ENCODE results near the gene WWOX. TPM values are rescaled to one million over a fixed set of nuclear protein-coding genes. Genes with fewer than 3 reads are reported as not detected.
A peak's percentile ranks its signal among the peaks of the same experiment; 100 is the strongest.

WWOX gene
- total RNA-seq, 2 donors from 2014 or later, result 12.6 to 17.2 TPM

DNA sequence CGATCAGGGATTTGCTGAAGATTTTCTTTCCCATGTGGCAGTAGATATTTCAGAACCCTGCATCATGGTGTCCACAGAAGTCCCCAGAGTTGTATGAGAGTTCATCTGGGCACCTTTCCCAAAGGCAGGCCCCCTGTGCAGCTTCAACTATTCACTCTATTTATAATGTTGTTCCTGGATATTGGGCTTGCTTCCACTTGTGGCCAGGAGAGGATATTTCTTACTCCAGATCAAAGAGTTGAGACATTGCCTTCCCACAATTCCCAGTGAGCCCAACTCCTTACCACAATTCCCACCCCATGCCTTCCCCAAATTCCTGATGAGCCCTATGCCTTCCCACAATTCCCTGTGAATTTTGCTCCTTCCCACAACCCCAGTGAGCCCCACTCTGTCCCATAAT lies 206.9 kb downstream of the WWOX start:
- ATAC-seq, result no peak
- H3K9me3 Mint-ChIP-seq, result no peaks in the 10 kb centered on the region

DNA sequence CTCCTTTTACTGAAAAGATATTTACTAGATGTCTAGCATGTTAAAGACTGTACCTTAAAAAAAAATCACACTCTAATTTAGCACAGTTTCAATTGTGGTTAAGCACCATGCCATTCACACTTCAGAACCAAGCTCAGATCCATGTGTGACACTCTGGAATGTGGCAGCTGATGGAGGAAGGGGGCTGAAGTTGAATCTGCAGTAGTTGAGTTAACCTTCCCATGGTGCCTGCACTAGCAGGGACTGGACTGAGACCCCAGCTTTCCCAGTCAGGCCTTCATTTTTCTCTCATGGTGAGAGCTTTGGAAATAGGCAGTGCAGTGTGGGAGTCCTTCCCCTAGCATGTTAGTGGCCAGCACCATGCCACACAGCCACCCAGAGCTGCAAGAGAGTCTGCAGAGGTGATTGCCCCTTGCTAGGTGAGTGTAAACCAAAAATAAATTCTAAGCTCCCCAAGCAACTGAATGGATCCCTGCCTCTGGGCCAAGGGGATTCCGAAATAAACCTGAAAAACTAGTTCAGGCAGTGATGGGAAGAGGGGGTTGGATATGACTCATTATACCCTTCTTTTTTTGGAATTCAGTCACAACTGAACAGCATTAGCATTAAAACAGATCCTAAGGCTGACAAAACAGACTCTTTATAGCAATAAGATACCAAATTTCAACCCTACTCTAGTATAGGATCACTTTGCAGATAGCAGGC lies 208.5 kb downstream of the WWOX start:
- Mint-ChIP-seq H3K9me3 (no peaks in the 10 kb centered on the region), H3K36me3 (peaks cover 0 to 5% of the 10 kb centered on the region in 2 donors), H3K27ac (no peak overlapping the region)
- ATAC-seq (no peak), DNase-seq (ENCODE audit: low spot score in 2 of 2) (no peak)

More for the DNA sequence above, 206.9 kb downstream of the WWOX start:
- Mint-ChIP-seq H3K36me3 (peaks cover 0 to 5% of the 10 kb centered on the region in 2 donors), H3K27ac (no peak overlapping the region)
- no peak for DNase-seq (ENCODE audit: low spot score in 2 of 2)

DNA sequence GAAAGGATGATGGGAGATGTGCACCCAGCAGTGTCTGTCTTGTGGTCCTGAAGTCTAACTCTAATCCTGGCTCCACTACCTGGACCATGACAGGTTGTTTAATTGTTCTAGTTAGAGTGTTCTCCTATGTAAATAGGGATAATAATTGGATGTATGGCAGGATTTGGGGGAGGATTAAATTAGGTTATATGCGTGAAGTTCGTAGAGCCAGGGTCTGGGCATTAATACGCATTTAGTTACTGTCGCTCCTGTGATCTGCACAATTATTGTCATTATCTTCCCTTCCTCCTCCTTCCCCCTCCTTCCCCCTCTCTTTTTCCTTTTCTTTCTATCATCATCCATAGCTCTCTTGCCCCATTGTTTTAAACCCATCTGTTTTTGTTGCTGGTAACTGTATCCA lies 210.3 kb downstream of the WWOX start:
- H3K36me3 Mint-ChIP-seq, result peaks cover 0 to 5% of the 10 kb centered on the region in 2 donors
- no peak overlapping the region for H3K27ac Mint-ChIP-seq
- ATAC-seq (no peak), DNase-seq (ENCODE audit: low spot score in 2 of 2) (no peak)
- H3K9me3 Mint-ChIP-seq, result no peaks in the 10 kb centered on the region

DNA sequence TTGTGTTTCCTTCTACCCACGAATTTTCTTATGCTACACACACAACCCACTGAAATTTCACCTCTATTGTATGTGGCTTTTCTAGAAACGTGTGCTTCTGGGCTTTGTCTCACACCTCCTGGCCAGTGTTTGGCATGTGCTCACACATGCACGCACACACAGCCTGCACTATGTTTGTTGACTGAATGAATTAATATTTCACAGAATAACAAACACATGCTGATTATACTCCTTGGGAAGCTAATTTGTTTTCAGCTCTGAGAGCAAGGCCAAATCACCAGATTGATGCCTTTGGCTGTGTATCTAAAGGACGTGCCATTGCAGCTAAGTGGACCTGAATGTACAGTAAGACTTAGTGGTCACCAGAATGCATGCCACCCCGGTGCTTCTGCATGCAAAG lies 210.7 kb downstream of the WWOX start:
- Mint-ChIP-seq H3K9me3 (no peaks in the 10 kb centered on the region), H3K27ac (no peak overlapping the region), H3K36me3 (peaks cover 0 to under 1% of the 10 kb centered on the region in 2 donors)
- DNase-seq (ENCODE audit: low spot score in 2 of 2) (no peak), ATAC-seq (no peak)

DNA sequence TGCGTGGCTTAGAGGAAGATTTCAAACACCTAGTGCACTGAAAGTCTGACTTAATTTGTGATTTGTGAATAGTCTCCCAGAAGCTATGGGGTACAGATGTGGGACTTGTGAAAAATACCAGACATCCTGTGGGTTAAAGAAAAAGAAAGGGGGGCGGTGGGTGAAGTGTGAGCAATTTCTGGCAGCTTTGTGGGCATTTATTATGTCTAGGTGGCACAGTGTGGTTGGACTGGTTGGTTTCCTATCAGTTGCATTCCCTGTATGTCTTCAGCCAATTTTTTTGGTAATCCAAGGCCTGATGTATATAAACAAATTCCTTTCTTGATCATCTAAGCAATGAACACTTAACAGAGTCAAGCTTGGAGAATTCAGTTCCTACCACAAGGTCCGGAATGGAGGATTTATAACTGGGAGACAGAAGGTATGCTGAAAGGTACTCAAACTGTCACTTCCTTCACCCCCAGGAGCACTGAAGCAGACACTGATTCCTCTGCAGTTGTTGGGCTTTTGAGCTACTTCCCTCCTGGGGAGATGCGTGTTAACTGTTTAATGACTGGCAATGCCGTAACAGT lies 211.6 kb downstream of the WWOX start:
- ATAC-seq (peak; percentile 43 to 79), DNase-seq (ENCODE audit: low spot score in 2 of 2) (peak in 1 of 2 donors; percentile 4)
- peak overlapping the region in 1 of 2 donors; percentile 18 for H3K27ac Mint-ChIP-seq
- no peaks in the 10 kb centered on the region for H3K9me3 Mint-ChIP-seq
- H3K36me3 Mint-ChIP-seq, result no peaks in the 10 kb centered on the region

DNA sequence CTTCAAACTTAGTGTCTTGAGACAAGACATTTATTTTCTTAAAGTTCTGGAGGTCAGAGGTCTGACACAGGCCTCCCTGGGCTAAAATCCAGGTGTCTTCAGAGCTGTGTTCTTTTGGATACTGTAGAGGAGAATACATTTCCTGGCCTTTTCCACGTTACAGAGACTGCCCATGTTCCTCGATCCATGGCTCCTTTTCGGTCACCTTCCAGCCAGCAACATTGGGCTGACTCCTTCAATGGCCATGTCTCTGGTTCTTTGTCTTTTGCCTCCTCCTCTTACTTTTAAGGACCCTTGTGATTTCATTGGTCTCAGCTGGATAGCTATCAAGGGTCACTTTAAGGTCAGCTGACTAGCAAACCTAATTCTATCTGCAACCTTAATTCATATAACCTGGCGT lies 212.4 kb downstream of the WWOX start:
- Mint-ChIP-seq H3K9me3 (no peaks in the 10 kb centered on the region), H3K36me3 (no peaks in the 10 kb centered on the region), H3K27ac (no peak overlapping the region)
- no peak for ATAC-seq
- DNase-seq (ENCODE audit: low spot score in 2 of 2), result no peak

DNA sequence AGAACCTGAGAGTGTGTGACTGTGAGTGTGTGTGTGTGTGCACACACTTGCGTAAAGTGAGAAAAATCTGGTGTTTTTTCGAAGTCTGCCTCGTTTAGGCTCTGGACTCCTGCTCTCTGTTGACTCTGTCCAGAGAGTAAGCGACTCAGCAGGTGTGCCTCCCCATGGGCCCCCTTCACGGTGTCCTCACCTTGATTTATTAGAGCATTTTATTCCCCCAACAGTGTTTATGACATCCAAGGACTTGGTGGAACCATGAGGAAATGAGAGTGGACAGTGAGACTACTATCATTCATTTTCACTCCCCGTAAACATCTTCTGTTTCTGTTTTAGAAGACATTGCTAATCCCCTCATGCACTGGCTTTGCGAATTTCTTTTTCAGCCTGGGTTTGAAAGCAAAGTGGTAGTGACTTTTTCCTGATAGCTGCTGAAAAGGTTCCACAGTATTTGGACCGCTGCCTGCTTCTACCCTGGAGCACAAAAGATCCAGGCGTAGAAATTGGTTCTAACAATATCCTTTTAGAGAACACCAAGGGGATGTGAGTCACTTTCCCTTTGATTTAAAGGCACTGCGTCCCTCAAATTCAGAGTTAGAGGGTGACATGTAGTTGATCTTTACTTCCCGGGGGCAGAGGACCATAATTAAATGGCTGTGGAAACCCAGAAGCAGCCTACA lies 218.2 kb downstream of the WWOX start:
- H3K36me3 Mint-ChIP-seq, result no peaks in the 10 kb centered on the region
- ATAC-seq (no peak), DNase-seq (ENCODE audit: low spot score in 2 of 2) (no peak)
- no peaks in the 10 kb centered on the region for H3K9me3 Mint-ChIP-seq
- no peak overlapping the region for H3K27ac Mint-ChIP-seq

DNA sequence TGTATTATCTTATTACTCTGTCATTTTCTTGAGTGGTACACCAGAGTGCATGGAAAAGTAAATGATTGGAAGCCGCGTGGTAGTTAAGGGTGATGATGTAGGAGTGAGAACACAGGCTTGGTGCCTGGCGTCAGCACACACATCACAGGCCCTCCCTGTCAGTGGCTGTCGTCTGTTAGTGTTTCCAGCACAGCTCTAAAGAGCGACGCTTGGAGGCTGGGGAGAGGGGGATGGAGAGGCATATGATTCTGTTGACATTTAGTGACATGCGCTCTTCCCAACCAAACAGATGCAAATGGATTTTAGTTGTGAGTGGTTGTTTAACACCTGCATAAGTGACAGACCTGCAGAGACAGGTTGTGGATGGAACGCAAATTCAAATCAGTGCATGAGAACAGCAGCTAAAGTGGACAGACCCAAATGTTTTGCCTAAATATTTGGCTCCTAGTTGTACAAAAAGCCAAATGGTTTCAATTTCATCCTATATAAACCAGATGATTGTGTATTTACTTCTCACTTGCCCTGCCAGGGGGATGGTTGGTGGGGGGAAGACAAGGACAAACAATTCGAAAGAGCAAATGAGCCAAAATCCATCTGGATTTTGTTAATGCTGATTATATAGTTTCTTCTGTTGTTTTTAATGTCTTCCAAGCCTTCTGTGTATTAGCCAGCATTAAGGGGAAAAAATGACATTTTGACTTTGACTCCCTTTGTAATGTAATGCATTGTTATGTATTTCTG lies 222.3 kb downstream of the WWOX start:
- DNase-seq (ENCODE audit: low spot score in 2 of 2) (no peak), ATAC-seq (no peak)
- no peaks in the 10 kb centered on the region for H3K36me3 Mint-ChIP-seq
- no peak overlapping the region for H3K27ac Mint-ChIP-seq
- H3K9me3 Mint-ChIP-seq, result no peaks in the 10 kb centered on the region

DNA sequence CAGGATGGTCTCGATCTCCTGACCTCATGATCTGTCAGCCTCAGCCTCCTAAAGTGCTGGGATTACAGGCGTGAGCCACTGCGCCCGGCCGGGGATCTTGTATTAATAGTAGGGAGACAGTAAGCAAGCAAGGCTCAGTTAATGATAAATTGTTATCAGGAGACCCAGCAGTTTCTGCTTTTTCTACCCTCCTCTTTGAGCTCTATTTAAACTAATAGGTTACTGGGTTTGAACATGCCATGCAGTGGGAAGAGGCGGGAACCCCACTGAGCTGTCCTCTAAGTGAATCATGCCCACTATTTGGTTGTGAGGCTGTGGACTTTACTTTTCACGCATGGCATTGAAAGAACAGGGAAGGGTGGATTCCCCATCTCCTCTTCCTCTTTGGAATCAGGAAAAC lies 223.9 kb downstream of the WWOX start:
- Mint-ChIP-seq H3K36me3 (peaks cover 0 to 5% of the 10 kb centered on the region in 2 donors), H3K9me3 (no peaks in the 10 kb centered on the region), H3K27ac (no peak overlapping the region)
- ATAC-seq (no peak), DNase-seq (ENCODE audit: low spot score in 2 of 2) (no peak)

DNA sequence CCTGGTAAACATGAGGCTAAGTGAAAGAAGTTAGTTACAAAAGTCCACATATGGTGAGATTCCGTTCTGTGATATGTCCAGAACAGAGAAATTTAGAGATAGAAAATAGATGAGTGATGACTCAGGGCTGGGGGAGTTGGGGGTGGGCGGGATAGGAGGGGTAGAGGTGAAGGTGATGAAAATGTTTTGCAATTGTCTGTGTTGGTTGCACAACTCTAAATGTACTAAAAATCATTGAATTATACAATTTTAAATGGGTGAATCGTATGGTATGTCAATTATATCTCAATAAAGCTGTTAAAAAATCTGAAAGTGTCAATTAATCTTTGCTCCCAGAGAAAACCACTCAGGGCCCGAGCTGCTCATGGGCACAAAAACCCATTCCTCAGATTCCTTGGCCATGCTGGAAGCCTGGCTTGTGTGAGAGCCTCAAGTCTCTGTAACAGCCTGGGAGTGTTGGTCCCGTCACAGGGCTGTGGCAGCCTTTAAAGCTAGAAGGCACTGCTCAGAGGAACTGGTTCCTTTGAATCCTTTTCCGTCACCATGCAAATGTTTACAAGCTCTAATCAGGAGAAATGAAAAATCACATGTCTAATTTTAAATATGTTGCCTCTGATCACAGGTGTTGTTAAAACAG lies 225.3 kb downstream of the WWOX start:
- H3K9me3 Mint-ChIP-seq, result no peaks in the 10 kb centered on the region
- DNase-seq (ENCODE audit: low spot score in 2 of 2), result no peak
- H3K27ac Mint-ChIP-seq, result no peak overlapping the region
- ATAC-seq, result no peak
- H3K36me3 Mint-ChIP-seq, result peaks cover 0 to 5% of the 10 kb centered on the region in 2 donors

DNA sequence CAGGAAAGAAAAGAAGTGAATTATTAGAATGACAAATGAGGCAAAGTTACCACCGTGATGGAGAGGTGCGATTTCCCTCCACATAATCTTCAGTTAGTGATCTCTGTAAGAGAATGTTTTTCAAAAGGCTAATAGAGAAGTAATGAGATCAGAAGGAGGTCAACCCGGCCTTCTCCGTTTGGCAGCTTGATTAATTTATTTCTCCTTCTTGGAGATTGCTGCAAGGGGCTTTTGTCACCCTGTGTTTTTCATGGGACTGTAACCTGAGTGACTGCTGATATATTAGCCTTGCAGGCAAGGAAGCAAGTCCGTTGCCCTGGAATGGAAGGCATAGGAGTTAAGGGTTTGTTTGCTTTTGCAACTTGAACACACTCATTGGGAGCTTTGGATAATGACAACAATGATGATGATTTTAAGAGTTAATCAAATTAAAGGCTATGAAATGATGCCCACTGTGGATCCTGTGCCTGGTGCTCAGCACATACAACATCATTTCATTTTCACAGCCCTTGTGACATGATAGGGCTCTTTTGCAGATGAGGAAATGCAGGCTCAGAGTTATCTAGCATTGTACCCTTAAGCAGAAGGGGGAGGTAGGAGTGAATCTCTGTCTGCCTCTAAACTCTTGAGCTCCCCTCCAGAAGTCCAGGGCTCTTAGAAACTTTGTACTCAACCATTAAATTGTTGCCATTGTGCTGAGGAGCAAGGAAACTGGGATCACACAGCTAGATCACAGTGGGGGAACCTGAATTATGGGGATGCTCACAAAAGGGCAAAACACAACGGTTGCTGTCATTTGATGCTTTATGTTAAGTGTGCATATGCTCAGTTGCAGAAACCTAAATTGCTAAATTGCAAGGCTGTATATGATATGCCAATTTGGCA lies 226.3 kb downstream of the WWOX start:
- no peak for DNase-seq (ENCODE audit: low spot score in 2 of 2)
- peaks cover 0 to 5% of the 10 kb centered on the region in 2 donors for H3K36me3 Mint-ChIP-seq
- ATAC-seq, result no peak
- no peaks in the 10 kb centered on the region for H3K9me3 Mint-ChIP-seq
- no peak overlapping the region for H3K27ac Mint-ChIP-seq

DNA sequence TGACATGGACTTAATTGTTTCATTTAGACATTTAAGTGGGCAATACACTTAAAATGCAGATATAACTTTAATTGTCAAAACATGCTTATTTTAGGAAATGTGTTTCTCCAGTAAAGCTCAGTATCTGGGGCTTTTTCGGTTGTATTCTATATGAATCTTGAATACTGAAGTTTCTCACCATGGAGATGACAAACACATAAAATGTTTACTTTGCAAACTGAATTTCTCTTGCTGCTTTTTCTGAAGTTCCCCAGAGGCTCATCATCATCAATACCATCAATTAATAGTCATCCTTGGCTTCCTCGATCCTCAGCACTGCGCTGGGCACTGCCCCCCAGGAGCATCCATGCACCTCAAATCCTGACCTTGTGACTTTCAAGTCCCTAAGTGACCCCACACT lies 227.3 kb downstream of the WWOX start:
- ATAC-seq (no peak), DNase-seq (ENCODE audit: low spot score in 2 of 2) (no peak)
- Mint-ChIP-seq H3K9me3 (no peaks in the 10 kb centered on the region), H3K27ac (no peak overlapping the region), H3K36me3 (peaks cover 0 to 5% of the 10 kb centered on the region in 2 donors)

DNA sequence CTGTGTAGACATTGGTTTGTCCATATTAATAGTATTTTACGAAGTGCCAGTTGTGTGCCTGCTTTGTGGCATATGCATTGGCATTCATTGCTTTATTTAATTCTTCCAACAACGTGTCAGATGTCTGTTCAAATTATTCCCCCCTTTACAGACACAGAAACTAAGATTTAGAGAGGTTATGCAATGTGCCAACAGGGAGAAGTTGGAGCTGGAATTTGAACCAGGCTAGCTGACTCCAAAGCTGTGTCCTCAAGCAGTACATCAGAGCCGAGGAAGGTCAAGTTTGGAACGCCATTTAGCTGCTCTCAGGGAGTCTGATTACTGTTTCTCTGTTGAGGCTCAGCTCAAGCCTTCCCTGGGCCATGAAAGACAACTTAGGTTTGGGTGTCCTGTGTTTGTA lies 232.3 kb downstream of the WWOX start:
- ATAC-seq (no peak), DNase-seq (ENCODE audit: low spot score in 2 of 2) (no peak)
- H3K27ac Mint-ChIP-seq, result peak overlapping the region in 1 of 2 donors; percentile 17
- no peaks in the 10 kb centered on the region for H3K9me3 Mint-ChIP-seq
- H3K36me3 Mint-ChIP-seq, result peaks cover 0 to 5% of the 10 kb centered on the region in 2 donors

DNA sequence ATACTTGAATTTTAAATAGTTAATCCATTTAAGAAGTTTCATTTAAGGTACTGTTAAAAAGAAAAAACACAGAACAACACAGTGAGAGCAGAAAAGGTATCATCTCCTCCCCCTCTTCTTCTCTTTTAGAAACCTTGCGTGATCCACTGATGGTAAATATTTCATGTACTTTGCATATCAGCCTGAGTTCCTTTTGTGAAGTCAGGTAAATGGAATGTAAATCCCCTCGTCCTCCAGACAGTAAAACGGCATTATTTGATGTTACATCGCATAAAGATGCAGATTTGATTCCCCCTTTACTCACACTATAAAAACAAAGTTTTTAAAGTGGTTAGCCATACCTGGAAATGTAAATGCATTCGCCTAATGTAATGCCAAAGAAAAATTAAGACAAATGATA lies 234.4 kb downstream of the WWOX start:
- Mint-ChIP-seq H3K9me3 (no peaks in the 10 kb centered on the region), H3K27ac (no peak overlapping the region), H3K36me3 (no peaks in the 10 kb centered on the region)
- DNase-seq (ENCODE audit: low spot score in 2 of 2) (no peak), ATAC-seq (no peak)

DNA sequence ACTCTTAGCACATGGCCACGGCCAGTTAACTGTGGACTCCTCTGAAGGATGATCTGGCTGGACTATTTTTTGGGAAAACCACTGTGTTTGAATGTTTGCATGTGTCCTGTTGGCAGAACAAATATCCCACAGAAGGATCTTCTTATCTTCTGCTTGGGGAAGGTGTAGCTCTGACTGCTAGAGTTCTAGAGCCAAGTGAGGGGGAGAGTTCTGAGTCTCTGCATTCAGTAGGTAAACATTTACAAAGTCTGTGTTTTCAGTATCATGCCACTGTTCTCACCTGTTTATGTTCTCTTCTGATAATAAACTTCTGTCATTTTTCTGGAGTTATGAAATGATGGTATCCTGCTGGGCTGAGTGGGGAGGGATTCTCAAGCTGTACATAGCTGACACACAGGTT lies 241.1 kb downstream of the WWOX start:
- Mint-ChIP-seq H3K36me3 (peaks cover 0 to 7% of the 10 kb centered on the region in 2 donors), H3K9me3 (peaks cover 0 to 8% of the 10 kb centered on the region in 2 donors), H3K27ac (no peak overlapping the region)
- no peak for ATAC-seq
- DNase-seq (ENCODE audit: low spot score in 2 of 2), result no peak

DNA sequence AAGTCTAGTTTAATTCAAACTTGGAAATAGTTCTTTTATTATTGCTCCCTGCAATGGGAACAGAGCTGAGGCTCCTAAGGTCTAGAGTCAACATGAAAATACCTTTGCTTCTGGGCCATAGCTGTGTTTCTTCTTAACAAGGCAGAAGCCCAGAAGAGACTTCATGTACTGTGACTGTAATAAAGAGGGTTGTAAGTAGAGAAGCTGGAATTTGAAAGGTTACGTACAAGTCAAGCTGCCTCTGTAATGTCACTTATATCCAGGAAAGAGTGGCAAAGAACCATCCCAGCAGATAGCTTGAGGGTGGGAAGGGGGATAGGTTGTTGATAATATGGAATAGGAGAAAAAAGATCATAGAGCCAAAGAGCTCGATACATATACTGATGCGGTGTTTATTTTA lies 248.6 kb downstream of the WWOX start:
- H3K9me3 Mint-ChIP-seq, result no peaks in the 10 kb centered on the region
- ATAC-seq, result no peak
- no peak overlapping the region for H3K27ac Mint-ChIP-seq
- H3K36me3 Mint-ChIP-seq, result no peaks in the 10 kb centered on the region
- no peak for DNase-seq (ENCODE audit: low spot score in 2 of 2)
